Liver (tissue), 9 donors: ENCODE measurements around the gene LRP3. TPM values are rescaled to one million over a fixed set of nuclear protein-coding genes. Genes with fewer than 3 reads are reported as not detected.

ENCODE experiments used
- DNase-seq: peaks from one replicate; pipeline ENCODE4 v3.0.0-alpha.2; 2017; ENCODE audit warnings: low spot score
- H3K27ac ChIP-seq, 2 donors: one replicate each; pipeline ENCODE4 v1.7.0; 2013; ENCODE audit warnings: inconsistent platforms in 2 of 2, low read length in 2 of 2, control low read depth in 1 of 2, low read depth in 1 of 2, mild to moderate bottlenecking in 1 of 2
- H3K27me3 ChIP-seq, 4 donors: one replicate each; pipeline versions ENCODE4 v1.6.1 to v1.7.0; 2013; ENCODE audit warnings: low read length in 3 of 4, inconsistent platforms in 1 of 4, mild to moderate bottlenecking in 1 of 4, moderate library complexity in 1 of 4; ENCODE audit not compliant: control insufficient read depth in 4 of 4, insufficient read depth in 4 of 4
- H3K36me3 ChIP-seq, 4 donors: one replicate each; pipeline versions ENCODE4 v1.6.1 to v1.7.0; 2013; ENCODE audit warnings: low read length in 3 of 4, mild to moderate bottlenecking in 3 of 4, low read depth in 1 of 4, moderate library complexity in 1 of 4; ENCODE audit not compliant: control insufficient read depth in 4 of 4, insufficient read depth in 3 of 4
- H3K4me1 ChIP-seq, 4 donors: one replicate each; pipeline versions ENCODE4 v1.6.1 to v1.7.0; 2013; ENCODE audit warnings: low read length in 3 of 4, mild to moderate bottlenecking in 3 of 4, moderate library complexity in 1 of 4; ENCODE audit not compliant: control insufficient read depth in 4 of 4, insufficient read depth in 4 of 4
- H3K4me3 ChIP-seq, 3 donors: one replicate each; pipeline versions ENCODE4 v1.6.1 to v1.7.0; 2013; ENCODE audit warnings: low read length in 3 of 3, control low read depth in 1 of 3, low read depth in 1 of 3, mild to moderate bottlenecking in 1 of 3
- H3K9ac ChIP-seq, 2 donors: one replicate each; pipeline ENCODE4 v1.7.0; 2013; ENCODE audit warnings: low read length in 2 of 2, mild to moderate bottlenecking in 2 of 2, moderate library complexity in 2 of 2, control low read depth in 1 of 2, low read depth in 1 of 2
- H3K9me3 ChIP-seq, 4 donors: one replicate each; pipeline versions ENCODE4 v1.6.1 to v1.7.0; 2013; ENCODE audit warnings: low read length in 3 of 4; ENCODE audit not compliant: control insufficient read depth in 4 of 4
- EGR1 ChIP-seq, 2 donors: IDR thresholded peaks; 2 replicates each; pipeline ENCODE4 v1.6.1; 2016 to 2018; ENCODE audit warnings: antibody characterized with exemption in 2 of 2, low read depth in 2 of 2
- FOXA1 ChIP-seq: IDR thresholded peaks from 2 replicates; pipeline ENCODE4 v1.6.1; 2016; ENCODE audit warnings: antibody characterized with exemption
- FOXA2 ChIP-seq: IDR thresholded peaks from 2 replicates; pipeline ENCODE4 v1.6.1; 2016; ENCODE audit warnings: antibody characterized with exemption
- GABPA ChIP-seq, 2 donors: IDR thresholded peaks in 1 of 2; conservative IDR thresholded peaks in 1 of 2; 2 replicates each; pipeline ENCODE4 v1.6.1; 2016; ENCODE audit warnings: antibody characterized with exemption in 2 of 2, mild to moderate bottlenecking in 1 of 2, moderate library complexity in 1 of 2
- HNF4A ChIP-seq, 2 donors: conservative IDR thresholded peaks; 2 replicates each; pipeline ENCODE4 v1.6.1; 2016; ENCODE audit warnings: antibody characterized with exemption in 2 of 2, mild to moderate bottlenecking in 2 of 2
- HNF4G ChIP-seq: IDR thresholded peaks from 2 replicates; pipeline ENCODE4 v1.6.1; 2016; ENCODE audit warnings: antibody characterized with exemption
- JUND ChIP-seq, 2 donors: IDR thresholded peaks; 2 replicates each; pipeline ENCODE4 v1.6.1; 2016; ENCODE audit warnings: antibody characterized with exemption in 2 of 2
- NR2F2 ChIP-seq: IDR thresholded peaks from 2 replicates; pipeline ENCODE4 v1.6.1; 2016; ENCODE audit warnings: antibody characterized with exemption
- RAD21 ChIP-seq, 2 donors: IDR thresholded peaks; 2 replicates each; pipeline ENCODE4 v1.6.1; 2016; ENCODE audit warnings: antibody characterized with exemption in 2 of 2, mild to moderate bottlenecking in 2 of 2
- RXRA ChIP-seq, 2 donors: IDR thresholded peaks; 2 replicates each; pipeline ENCODE4 v1.6.1; 2017 to 2018; ENCODE audit warnings: antibody characterized with exemption in 2 of 2, mild to moderate bottlenecking in 1 of 2
- SP1 ChIP-seq: IDR thresholded peaks from 2 replicates; pipeline ENCODE4 v1.6.1; 2018; ENCODE audit warnings: antibody characterized with exemption, mild to moderate bottlenecking
- TAF1 ChIP-seq: conservative IDR thresholded peaks from 2 replicates; pipeline ENCODE4 v1.6.1; 2016; ENCODE audit warnings: antibody characterized with exemption, mild to moderate bottlenecking
- YY1 ChIP-seq: IDR thresholded peaks from 2 replicates; pipeline ENCODE4 v1.6.1; 2016; ENCODE audit warnings: antibody characterized with exemption, mild to moderate bottlenecking
- WGBS: extraction: QIAGEN DNeasy Blood & Tissue Kit; methylation state at CpG from one replicate; pipeline ENCODE4 v1.1.7; 2013; 5-methylcytosine and 5-hydroxymethylcytosine counted together
- polyA plus RNA-seq, 2 donors: library from polyadenylated mRNA; stranded (reverse) in 1 of 2; unstranded in 1 of 2; fragments of 200-250 nt in 1 of 2; fragments of >200 nt in 1 of 2; fragmentation: Nextera tagmentation in 1 of 2; extraction: Ambion mirVana in 1 of 2; gene quantifications; one replicate each; pipeline versions ENCODE4 v1.2.1 to v1.2.3, GENCODE V29; 2013 to 2015
- total RNA-seq, 2 donors: library from RNA; depleted of rRNA; stranded (reverse); fragments of >200 nt; gene quantifications; one replicate each; pipeline ENCODE4 v1.2.3, GENCODE V29; 2014
- TF ChIP-seq, protein P1 (sequence below): fragments of 150-350 bp; IDR thresholded peaks from 2 replicates; pipeline ENCODE4 v1.5.1; 2017; ENCODE audit warnings: improper control_type of control experiment, low read depth, low read length; ENCODE audit not compliant: missing input control
- TF ChIP-seq, protein P2 (sequence below): IDR thresholded peaks from 2 replicates; pipeline ENCODE4 v1.6.1; 2016; ENCODE audit warnings: antibody characterized with exemption
- TF ChIP-seq, protein P3 (sequence below): IDR thresholded peaks from 2 replicates; pipeline ENCODE4 v1.6.1; 2016; ENCODE audit warnings: antibody characterized with exemption, mild to moderate bottlenecking
- TF ChIP-seq, protein P4 (sequence below): IDR thresholded peaks from 2 replicates; pipeline ENCODE4 v1.6.1; 2016; ENCODE audit warnings: antibody characterized with exemption
- TF ChIP-seq, protein P5 (sequence below): IDR thresholded peaks from 2 replicates; pipeline ENCODE4 v1.6.1; 2016; ENCODE audit warnings: antibody characterized with exemption
- donor health status: healthy.
- donor health status: healthy.
- donor health status: healthy.
- donor health status: healthy.
- donor health status: healthy.

LRP3 gene
- total and polyA plus RNA-seq, 4 donors = 2.5 to 42.3 (median 15.4) TPM

DNA sequence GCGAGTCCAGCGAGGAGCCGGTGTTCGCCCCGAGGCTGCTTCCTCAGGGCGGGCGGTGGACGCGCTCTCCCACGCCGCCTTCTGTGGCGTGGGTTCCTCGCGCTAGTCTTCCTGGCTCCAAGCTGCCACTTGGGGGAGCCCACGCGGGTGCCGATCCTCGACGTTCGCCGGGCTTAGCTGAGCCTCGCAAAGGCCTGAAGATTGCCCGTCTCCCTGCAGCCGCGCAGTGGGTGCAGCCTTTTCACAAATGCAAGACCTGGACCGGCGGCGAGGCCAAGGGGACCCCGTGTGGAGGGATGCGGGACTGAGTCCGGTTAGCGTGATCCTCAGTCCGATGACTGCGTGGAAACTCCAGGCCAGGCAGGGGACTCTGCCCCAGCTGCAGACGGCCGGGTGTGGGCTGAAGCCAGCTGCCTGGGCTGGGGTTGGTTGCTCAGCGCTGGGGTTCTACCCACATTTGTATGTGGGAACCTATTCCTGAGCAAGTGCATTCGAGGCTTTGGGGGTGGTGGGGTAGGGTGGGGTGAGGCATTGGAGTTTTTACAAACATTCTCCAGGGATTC is 16.6 kb upstream of the LRP3 start:
- Histone ChIP-seq H3K4me3 (peak overlapping the region; percentile 9 to 46 (median 45)), H3K4me1 (peaks cover 2 to 31% (median 24%) of the 10 kb centered on the region in 4 donors), H3K27me3 (no peaks in the 10 kb centered on the region), H3K27ac (peak overlapping the region; percentile 72 to 87), H3K9ac (peak overlapping the region; percentile 30 to 33), H3K36me3 (no peaks in the 10 kb centered on the region), H3K9me3 (no peaks in the 10 kb centered on the region)
- WGBS = under 1% methylated on average over 38 of the region's 38 CpGs
- TF ChIP-seq, protein P1, sequence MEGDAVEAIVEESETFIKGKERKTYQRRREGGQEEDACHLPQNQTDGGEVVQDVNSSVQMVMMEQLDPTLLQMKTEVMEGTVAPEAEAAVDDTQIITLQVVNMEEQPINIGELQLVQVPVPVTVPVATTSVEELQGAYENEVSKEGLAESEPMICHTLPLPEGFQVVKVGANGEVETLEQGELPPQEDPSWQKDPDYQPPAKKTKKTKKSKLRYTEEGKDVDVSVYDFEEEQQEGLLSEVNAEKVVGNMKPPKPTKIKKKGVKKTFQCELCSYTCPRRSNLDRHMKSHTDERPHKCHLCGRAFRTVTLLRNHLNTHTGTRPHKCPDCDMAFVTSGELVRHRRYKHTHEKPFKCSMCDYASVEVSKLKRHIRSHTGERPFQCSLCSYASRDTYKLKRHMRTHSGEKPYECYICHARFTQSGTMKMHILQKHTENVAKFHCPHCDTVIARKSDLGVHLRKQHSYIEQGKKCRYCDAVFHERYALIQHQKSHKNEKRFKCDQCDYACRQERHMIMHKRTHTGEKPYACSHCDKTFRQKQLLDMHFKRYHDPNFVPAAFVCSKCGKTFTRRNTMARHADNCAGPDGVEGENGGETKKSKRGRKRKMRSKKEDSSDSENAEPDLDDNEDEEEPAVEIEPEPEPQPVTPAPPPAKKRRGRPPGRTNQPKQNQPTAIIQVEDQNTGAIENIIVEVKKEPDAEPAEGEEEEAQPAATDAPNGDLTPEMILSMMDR = peak; percentile 26
- TF ChIP-seq HNF4A (conservative IDR thresholded peaks at IDR 0.05) (peak in 1 of 2 donors; percentile 16), GABPA (IDR thresholded peaks at IDR 0.05 in 1 of 2, conservative IDR thresholded peaks at IDR 0.05 in 1 of 2) (no peak), FOXA1 (no peak), HNF4G (no peak), FOXA2 (no peak), RAD21 (IDR thresholded peaks at IDR 0.05) (peak; percentile 6 to 65), RXRA (IDR thresholded peaks at IDR 0.05) (no peak)
- TF ChIP-seq, protein P2, sequence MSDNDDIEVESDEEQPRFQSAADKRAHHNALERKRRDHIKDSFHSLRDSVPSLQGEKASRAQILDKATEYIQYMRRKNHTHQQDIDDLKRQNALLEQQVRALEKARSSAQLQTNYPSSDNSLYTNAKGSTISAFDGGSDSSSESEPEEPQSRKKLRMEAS = no peak
- TF ChIP-seq, protein P3, sequence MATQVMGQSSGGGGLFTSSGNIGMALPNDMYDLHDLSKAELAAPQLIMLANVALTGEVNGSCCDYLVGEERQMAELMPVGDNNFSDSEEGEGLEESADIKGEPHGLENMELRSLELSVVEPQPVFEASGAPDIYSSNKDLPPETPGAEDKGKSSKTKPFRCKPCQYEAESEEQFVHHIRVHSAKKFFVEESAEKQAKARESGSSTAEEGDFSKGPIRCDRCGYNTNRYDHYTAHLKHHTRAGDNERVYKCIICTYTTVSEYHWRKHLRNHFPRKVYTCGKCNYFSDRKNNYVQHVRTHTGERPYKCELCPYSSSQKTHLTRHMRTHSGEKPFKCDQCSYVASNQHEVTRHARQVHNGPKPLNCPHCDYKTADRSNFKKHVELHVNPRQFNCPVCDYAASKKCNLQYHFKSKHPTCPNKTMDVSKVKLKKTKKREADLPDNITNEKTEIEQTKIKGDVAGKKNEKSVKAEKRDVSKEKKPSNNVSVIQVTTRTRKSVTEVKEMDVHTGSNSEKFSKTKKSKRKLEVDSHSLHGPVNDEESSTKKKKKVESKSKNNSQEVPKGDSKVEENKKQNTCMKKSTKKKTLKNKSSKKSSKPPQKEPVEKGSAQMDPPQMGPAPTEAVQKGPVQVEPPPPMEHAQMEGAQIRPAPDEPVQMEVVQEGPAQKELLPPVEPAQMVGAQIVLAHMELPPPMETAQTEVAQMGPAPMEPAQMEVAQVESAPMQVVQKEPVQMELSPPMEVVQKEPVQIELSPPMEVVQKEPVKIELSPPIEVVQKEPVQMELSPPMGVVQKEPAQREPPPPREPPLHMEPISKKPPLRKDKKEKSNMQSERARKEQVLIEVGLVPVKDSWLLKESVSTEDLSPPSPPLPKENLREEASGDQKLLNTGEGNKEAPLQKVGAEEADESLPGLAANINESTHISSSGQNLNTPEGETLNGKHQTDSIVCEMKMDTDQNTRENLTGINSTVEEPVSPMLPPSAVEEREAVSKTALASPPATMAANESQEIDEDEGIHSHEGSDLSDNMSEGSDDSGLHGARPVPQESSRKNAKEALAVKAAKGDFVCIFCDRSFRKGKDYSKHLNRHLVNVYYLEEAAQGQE = no peak
- no peak for DNase-seq

DNA sequence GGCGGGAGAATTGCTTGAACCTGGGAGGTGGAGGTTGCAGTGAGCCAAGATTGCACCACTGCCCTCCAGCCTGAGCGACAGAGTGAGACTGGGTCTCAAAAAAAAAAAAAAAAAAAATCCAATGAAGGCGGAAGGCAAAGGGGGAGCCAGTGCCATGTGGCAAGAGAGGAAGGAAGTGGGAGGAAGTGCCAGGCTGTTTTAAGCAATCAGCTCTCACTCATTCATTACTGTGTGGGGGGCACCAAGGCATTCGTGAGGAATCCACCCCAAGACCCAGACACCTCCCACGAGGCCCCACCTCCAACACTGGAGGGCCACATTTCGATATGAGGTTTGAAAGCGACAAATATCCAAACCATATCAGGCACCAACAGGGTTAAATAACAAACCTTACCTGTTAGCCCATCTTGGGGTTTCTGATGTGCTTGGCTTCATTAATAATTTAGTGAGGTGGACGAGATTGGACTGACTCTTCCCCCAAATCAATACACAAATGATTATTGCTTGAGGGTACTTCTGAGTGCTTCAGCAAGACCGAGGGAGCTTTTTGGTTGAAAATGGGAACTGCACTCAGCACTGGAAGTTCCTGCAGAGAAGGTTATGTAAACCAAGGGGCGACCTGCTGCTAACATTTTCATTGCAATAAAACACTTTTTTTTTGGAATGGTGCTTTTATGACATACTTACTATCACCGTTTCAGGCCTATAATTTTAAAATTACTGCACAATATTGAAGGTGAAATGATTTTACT is 7.5 kb upstream of the LRP3 start:
- 71% methylated on average over 11 of the region's 11 CpGs for WGBS
- Histone ChIP-seq H3K27ac (no peak overlapping the region), H3K36me3 (no peaks in the 10 kb centered on the region), H3K4me1 (no peaks in the 10 kb centered on the region), H3K4me3 (no peak overlapping the region), H3K9me3 (no peaks in the 10 kb centered on the region), H3K9ac (no peak overlapping the region), H3K27me3 (no peaks in the 10 kb centered on the region)
- no peak for DNase-seq
- TF ChIP-seq GABPA (IDR thresholded peaks at IDR 0.05 in 1 of 2, conservative IDR thresholded peaks at IDR 0.05 in 1 of 2) (no peak), NR2F2 (no peak), SP1 (no peak), TAF1 (no peak), RAD21 (IDR thresholded peaks at IDR 0.05) (no peak), EGR1 (IDR thresholded peaks at IDR 0.05; ENCODE audit: low read depth in 2 of 2) (no peak), RXRA (IDR thresholded peaks at IDR 0.05) (no peak), YY1 (no peak), HNF4A (conservative IDR thresholded peaks at IDR 0.05) (no peak), JUND (IDR thresholded peaks at IDR 0.05) (no peak), HNF4G (no peak)
- TF ChIP-seq, protein P4, sequence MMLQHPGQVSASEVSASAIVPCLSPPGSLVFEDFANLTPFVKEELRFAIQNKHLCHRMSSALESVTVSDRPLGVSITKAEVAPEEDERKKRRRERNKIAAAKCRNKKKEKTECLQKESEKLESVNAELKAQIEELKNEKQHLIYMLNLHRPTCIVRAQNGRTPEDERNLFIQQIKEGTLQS = no peak
- TF ChIP-seq, protein P2 = no peak
- TF ChIP-seq, protein P5, sequence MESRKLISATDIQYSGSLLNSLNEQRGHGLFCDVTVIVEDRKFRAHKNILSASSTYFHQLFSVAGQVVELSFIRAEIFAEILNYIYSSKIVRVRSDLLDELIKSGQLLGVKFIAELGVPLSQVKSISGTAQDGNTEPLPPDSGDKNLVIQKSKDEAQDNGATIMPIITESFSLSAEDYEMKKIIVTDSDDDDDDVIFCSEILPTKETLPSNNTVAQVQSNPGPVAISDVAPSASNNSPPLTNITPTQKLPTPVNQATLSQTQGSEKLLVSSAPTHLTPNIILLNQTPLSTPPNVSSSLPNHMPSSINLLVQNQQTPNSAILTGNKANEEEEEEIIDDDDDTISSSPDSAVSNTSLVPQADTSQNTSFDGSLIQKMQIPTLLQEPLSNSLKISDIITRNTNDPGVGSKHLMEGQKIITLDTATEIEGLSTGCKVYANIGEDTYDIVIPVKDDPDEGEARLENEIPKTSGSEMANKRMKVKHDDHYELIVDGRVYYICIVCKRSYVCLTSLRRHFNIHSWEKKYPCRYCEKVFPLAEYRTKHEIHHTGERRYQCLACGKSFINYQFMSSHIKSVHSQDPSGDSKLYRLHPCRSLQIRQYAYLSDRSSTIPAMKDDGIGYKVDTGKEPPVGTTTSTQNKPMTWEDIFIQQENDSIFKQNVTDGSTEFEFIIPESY = no peak
- TF ChIP-seq, protein P1 = no peak
